Activated T-cell treated with anti-CD3 and anti-CD28 coated beads for 48 hours (primary cell): ENCODE results near the gene SEC61A2.
"Not testable (repeated sequence)": the region's sequence is repeated elsewhere in the genome, so short reads cannot be mapped to it uniquely, and the experiment has no call there.

Experiments
- DNase-seq: peaks from one replicate; pipeline ENCODE4 v3.0.0-alpha.2; 2020; ENCODE audit warnings: low read depth

The SEC61A2 gene

DNA sequence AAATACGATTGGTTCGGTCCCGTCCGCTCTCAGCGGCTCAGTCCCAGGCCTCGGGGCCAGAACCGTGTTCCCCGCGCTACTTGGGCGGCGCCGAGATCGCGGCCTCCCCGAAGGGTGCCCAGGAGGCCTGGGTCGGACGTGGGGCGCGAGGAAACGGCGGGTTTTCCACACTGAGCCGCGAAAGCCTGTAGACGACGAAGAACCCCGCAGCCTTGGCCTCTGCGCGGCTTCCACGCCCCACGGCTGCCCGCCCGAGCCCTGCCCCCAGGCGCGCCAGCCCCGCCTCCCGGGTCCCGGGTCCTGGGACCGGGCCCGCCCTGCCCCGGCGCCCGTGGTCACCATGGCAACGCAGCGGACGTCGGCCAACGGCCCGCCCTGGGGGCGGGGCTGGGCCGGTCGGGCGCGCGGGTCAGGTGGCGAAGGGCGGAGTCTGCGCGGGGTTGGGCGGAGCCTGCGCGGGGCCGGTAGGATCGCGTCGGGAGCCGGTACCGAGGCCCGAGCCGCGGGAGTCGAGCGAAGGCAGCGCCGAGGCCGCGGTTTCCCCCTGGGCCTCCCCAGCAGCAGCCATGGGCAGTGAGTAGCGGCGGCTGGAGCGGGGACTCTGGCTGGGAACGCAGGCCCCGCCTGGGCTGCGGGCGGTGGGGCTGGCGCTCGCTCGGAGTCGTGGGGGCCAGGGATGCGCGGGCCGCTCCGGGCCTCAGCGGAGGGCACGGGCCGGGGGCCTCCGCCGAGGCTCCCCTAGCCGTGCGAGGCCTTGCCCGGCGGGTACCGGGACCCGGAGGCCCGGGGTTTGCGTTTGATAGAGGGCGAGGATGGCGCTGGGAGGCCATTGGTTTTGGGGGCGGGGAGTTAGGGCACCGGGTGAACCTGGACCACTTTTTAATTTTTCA lies at the start of gene SEC61A2:
Gene SEC61A2, plus strand, starts transcription at position 456 of the 890 bp plus-strand sequence. Its CDS starts 111 bp downstream, at position 567.
- peak; percentile 99 for DNase-seq

DNA sequence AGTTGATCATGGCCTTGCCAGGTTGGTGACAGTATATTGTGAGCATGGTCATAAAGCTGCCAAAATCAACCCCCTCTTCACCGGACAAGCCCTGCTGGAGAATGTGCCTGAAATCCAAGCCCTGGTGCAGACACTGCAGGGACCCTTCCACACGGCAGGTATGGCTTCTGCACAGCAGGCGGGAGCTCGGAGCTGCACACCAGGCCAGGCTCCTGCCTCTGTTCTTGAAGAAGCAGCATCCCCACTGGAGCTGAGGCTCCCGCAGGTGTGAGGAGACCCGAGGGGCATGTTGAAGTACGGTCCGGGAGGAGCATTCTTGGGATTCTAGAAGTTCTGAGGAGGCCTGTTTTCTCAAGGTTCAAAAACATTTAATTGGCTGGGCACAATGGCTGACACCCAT lies 48.0 kb upstream of the SEC61A2 start:
- no peak for DNase-seq

GRCh38 chr10:12081879-12082557 lies 47.5 kb upstream of the SEC61A2 start:
- DNase-seq, result no peak

DNA sequence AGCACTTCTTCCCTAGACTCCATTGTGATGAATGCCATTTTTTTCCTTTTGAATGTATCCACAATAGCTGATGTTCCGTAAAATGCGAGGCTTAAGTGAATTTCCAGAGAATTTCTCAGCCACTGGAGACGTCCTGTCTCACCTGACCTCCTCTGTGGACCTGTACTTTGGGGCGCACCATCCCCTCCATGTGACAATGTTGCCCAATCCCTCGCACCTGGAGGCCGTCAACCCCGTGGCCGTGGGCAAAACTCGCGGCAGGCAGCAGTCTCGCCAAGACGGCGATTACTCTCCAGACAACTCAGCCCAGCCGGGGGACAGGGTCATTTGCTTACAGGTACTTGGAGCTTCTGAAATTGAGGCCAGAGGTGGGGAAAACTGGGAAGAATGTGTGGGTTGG lies 40.6 kb upstream of the SEC61A2 start:
- no peak for DNase-seq

DNA sequence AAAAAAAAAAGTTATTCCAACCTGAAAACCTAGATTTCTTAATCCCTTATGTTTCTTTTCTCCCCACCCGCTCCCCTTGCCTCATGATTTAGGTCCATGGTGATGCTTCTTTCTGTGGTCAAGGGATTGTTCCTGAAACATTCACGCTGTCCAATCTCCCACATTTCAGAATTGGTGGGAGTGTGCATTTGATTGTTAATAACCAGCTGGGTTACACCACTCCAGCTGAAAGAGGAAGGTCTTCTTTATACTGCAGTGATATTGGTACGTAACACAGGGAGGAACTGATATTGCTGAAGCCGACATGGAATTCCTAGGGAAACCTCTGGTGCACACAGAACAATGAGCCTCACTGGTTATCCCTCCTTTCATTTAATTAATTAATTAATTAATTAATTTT lies 38.1 kb upstream of the SEC61A2 start:
- no peak for DNase-seq

DNA sequence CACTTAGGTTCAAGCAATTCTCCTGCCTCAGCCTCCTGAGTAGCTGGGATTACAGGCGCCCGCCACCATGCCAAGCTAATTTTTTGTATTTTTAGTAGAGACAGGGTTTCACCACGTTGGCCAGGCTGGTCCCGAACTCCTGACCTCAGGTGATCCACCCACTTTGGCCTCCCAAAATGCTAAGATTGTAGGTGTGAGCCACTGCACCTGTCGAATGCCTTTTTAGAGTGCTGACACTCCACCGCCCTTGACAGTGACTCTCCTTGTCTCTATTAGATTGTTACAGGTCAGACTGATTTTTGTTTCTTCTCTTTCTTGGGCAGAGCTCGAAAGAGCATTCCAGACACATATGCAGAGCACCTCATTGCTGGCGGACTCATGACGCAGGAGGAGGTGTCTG lies 32.1 kb upstream of the SEC61A2 start:
- DNase-seq, result not testable (repeated sequence)

DNA sequence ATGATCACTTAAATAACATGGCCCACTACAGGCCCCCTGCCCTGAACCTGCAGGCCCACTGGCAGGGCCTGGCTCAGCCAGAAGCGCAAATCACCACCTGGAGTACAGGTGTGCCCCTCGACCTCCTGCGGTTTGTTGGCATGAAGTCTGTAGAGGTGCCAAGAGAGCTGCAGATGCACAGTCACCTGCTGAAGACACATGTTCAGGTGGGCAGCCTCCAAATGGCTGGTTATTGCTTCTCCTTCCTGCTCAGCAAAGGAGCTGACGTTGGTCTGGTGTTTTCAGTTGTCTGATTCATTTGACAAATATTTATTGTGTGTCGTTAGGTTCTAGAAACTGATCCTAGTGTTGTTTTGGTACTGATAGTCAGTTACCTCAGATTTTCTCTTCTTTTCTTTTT lies 31.7 kb upstream of the SEC61A2 start:
- DNase-seq, result no peak

DNA sequence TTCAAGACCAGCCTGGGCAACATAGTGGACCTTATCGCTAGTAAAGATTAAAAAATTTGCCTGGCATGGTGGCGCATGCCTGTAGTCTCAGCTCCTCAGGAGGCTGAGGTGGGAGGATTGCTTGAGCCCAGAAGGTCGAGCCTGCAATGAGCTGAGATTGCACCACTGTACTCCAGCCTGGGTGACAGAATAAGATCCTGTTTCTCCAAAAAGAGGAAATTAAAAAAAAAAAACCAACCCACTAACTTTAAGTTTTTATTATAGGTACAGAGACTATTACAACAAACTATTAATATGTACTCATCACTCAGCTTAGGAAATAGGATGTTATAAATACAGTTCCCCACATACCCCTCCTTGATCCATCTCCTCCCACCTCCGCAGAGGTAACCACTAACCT lies 30.5 kb upstream of the SEC61A2 start:
- DNase-seq, result no peak

DNA sequence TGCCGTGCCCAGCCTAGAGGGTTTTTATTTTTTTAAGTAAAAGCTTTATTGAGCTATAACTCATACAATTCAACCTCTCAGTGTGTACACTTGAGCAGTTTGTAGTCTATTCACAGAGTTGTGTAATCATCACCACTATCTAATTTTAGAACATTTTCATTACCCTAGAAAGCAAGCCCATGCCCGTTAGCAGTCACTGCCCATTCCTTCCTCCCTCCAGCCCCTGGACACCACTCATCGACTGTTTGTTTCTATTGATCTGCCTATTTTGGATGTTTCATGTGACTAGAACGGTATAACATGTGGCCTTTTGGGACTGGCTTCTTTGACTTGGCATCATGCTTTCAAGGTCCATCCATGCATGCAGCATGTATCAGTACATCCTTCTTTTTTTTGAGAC lies 25.7 kb upstream of the SEC61A2 start:
- DNase-seq, result no peak

DNA sequence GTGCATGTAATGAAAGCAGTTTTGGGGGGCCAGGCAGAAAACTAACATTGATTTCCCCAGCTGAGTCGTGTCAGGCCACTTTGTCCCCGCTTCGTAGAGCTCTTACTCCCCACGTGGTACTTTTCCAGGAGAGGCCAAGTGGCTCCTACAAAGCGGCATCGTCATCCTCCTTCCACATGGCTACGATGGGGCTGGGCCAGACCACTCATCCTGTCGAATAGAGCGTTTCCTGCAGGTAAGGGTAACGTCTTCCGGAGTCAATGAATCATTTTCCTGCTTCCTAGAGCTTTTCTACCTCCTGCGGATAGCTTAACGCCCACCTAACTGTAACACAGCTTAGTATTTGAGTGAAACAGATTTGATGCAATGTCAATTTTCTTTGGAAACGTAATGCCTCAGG lies 21.7 kb upstream of the SEC61A2 start:
- DNase-seq, result no peak

DNA sequence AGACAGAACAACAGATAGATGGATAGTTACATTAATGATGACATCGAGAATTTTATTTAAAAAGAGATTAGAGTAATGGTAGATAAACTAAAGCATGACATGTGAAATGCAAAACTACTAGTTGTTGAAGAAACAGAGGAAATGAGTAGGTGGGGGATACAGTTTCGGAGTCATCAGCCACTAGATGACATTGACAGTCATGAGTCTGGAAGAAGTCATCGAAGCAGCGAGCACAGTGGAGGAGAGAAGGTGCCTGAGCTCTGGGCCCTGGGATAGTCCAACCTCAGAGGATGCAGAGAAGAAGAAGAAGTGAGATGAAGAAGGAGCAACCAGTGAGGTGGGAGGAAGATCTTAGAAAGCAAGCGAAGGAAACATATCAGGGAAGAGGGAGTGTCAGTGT lies 20.2 kb upstream of the SEC61A2 start:
- no peak for DNase-seq

DNA sequence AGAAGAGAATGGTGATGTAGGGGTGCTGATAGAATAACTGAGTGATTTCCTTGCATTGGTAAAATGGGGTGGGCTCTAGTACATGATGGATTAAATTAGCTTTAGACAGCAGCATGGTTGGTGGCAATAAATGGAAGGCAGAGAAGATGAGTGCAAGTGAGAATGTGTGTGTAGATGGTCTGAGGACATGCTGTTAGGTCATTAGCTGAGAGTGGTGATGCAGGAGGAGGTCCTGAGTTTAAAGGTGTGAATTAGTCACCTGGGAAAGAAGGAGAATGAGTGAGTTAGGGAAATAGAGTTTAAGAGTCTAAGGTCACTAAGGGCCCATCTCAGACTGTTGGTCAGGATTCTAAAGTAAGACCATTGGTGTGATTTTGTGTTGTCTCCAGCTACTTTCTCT lies 17.9 kb upstream of the SEC61A2 start:
- DNase-seq, result no peak

- DNase-seq, result no peak
Observed at GRCh38 chr10:12113627-12114026, 15.8 kb upstream of the SEC61A2 start.

DNA sequence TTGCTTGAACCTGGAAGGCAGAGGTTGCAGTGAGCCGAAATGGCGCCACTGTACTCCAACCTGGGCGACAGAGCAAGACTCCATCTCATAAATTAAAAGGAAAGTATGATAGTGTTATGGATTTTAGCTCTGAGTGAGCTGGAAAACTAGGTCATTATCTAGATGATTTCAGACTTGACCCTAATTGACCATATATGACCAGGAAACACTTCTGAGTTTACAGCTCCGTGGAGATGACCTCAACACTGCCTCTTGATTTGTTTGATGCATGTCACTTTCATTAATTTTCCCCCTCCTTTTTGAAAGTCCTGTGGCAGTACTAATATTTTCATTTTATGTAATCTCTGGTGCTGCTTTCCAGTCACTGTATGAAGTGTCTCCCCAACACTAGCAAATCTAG lies 7.8 kb upstream of the SEC61A2 start:
- DNase-seq, result no peak

GRCh38 chr10:12130237-12130872 lies 878 bp downstream of the SEC61A2 start:
- peak; percentile 14 for DNase-seq

GRCh38 chr10:12135631-12136030 lies 6.2 kb downstream of the SEC61A2 start:
- DNase-seq, result no peak

GRCh38 chr10:12140038-12140437 lies 10.6 kb downstream of the SEC61A2 start:
- DNase-seq, result no peak

DNA sequence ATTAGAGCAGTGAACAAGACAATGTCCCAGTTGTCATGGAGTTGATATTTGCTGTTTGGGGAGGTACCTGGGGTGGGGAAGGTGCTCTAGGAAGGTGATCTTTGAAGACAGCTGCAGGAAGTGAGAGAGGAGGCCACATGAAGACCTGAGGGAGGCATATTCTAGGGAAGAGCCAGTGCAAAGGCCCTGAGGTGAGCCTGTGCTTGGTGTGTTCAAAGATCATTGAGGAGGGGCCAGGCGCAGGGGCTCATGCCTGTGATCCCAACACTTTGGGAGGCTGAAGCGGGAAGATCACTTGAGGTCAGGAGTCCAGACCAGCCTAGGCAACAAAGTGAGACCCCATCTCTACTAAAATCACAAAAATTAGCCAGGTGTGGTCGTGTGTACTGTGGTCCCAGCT lies 15.1 kb downstream of the SEC61A2 start:
- DNase-seq, result no peak

DNA sequence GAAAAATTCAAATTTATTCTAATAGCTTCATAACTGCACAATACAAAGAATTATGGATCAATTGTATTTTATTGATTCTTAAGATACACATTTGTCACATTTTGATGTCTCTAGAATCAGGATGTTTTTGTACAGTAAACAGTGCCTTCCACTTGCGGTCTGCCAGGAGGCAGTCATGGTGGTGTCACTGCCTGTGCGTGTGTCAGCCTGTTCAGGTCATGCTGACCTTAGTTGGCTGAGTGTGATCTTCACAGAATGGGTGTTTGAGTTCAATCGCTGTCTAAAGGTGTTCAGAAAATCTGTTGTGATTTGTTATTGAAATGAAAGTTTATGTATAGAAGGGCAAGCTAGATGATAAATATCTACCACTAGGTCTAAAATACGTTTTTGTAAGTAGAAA lies 20.7 kb downstream of the SEC61A2 start:
- DNase-seq, result no peak

GRCh38 chr10:12154516-12154915 lies 25.0 kb downstream of the SEC61A2 start:
- no peak for DNase-seq

GRCh38 chr10:12156367-12157123 lies 27.1 kb downstream of the SEC61A2 start:
- no peak for DNase-seq

- DNase-seq, result no peak
Observed at GRCh38 chr10:12158111-12158510, 28.6 kb downstream of the SEC61A2 start.
